GM12878 (cell line): Measurements from ENCODE around the gene ACADS.

Experiments used
- EGR1 ChIP-seq, 2 experiments: IDR thresholded peaks; 1 replicate in 1 of 2; 2 replicates in 1 of 2; pipeline ENCODE4 v1.6.1; 2011 to 2012; ENCODE audit warnings: low read depth in 2 of 2, low read length in 2 of 2, borderline replicate concordance in 1 of 2, mild to moderate bottlenecking in 1 of 2, moderate library complexity in 1 of 2
- JUND ChIP-seq: IDR thresholded peaks from 2 replicates; pipeline ENCODE4 v1.6.1; 2012; ENCODE audit warnings: low read depth, mild to moderate bottlenecking, low read length, improper control_type of control experiment, moderate library complexity
- TF ChIP-seq, protein P1 (sequence below): IDR thresholded peaks from 2 replicates; pipeline ENCODE4 v1.6.1; 2011; ENCODE audit warnings: low read depth, mild to moderate bottlenecking, low read length, moderate library complexity, borderline replicate concordance; ENCODE audit errors: extremely low read depth

- TF ChIP-seq, protein P1, sequence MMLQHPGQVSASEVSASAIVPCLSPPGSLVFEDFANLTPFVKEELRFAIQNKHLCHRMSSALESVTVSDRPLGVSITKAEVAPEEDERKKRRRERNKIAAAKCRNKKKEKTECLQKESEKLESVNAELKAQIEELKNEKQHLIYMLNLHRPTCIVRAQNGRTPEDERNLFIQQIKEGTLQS = no peak
- no peak for TF ChIP-seq JUND
- TF ChIP-seq EGR1 (IDR thresholded peaks at IDR 0.05; ENCODE audit: borderline replicate concordance in 1 of 2, low read depth in 2 of 2, low read length in 2 of 2) = no peak
These were observed 33.0 kb upstream of the ACADS start for GRCh38 chr12:120692524-120693033.
